HG02678 (cell line): Measurements from ENCODE around the gene SLC27A3.
A peak's percentile ranks its signal among the peaks of the same experiment; 100 is the strongest.
"Not testable (repeated sequence)": the region's sequence is repeated elsewhere in the genome, so short reads cannot be mapped to it uniquely, and the experiment has no call there.

Experiments
- ATAC-seq: cut with Tn5 transposase; IDR thresholded peaks from one replicate; pipeline ENCODE4 v1.9.1; 2021; ENCODE audit warnings: mild to moderate bottlenecking, moderate library complexity; ENCODE audit not compliant: unreplicated experiment

Gene SLC27A3

GRCh38 chr1:153760440-153760839, 14.8 kb upstream of the SLC27A3 start:
- ATAC-seq, result no peak

- ATAC-seq, result no peak
These were observed 11.6 kb upstream of the SLC27A3 start for GRCh38 chr1:153763365-153764225.

- ATAC-seq, result no peak
These were observed 10.9 kb upstream of the SLC27A3 start for GRCh38 chr1:153764310-153764709.

- not testable (repeated sequence) for ATAC-seq
These were observed 8.5 kb upstream of the SLC27A3 start for GRCh38 chr1:153766663-153767062.

- no peak for ATAC-seq
These were observed 7.7 kb upstream of the SLC27A3 start for GRCh38 chr1:153767519-153767918.

GRCh38 chr1:153768316-153769181, 6.7 kb upstream of the SLC27A3 start:
- no peak for ATAC-seq

GRCh38 chr1:153769221-153769620, 6.0 kb upstream of the SLC27A3 start:
- no peak for ATAC-seq

GRCh38 chr1:153770797-153771196, 4.4 kb upstream of the SLC27A3 start:
- no peak for ATAC-seq

GRCh38 chr1:153771261-153771660, 3.9 kb upstream of the SLC27A3 start:
- ATAC-seq, result no peak

- no peak for ATAC-seq
These were observed 3.2 kb upstream of the SLC27A3 start for GRCh38 chr1:153771841-153772593.

GRCh38 chr1:153773096-153773921, 1.9 kb upstream of the SLC27A3 start:
- ATAC-seq, result no peak

GRCh38 chr1:153774026-153774595, 1.1 kb upstream of the SLC27A3 start:
- ATAC-seq, result no peak

- peak; percentile 64 for ATAC-seq
These were observed 486 bp downstream of the SLC27A3 start for GRCh38 chr1:153775458-153776327.

GRCh38 chr1:153776352-153776751, 1.1 kb downstream of the SLC27A3 start:
- no peak for ATAC-seq

GRCh38 chr1:153776845-153777370, 1.7 kb downstream of the SLC27A3 start:
- no peak for ATAC-seq

GRCh38 chr1:153777648-153778047, 2.4 kb downstream of the SLC27A3 start:
- ATAC-seq, result no peak

- ATAC-seq, result no peak
These were observed 3.0 kb downstream of the SLC27A3 start for GRCh38 chr1:153778051-153778823.
